HG02798 (cell line): ENCODE results near the gene CPEB2.

Source experiments
- ATAC-seq: cut with Tn5 transposase; IDR thresholded peaks from one replicate; pipeline ENCODE4 v1.9.1; 2021; ENCODE audit warnings: mild to moderate bottlenecking; ENCODE audit not compliant: unreplicated experiment, poor library complexity

Gene CPEB2

GRCh38 chr4:15007201-15007600, 4.9 kb downstream of the CPEB2 start:
- ATAC-seq, result no peak

DNA sequence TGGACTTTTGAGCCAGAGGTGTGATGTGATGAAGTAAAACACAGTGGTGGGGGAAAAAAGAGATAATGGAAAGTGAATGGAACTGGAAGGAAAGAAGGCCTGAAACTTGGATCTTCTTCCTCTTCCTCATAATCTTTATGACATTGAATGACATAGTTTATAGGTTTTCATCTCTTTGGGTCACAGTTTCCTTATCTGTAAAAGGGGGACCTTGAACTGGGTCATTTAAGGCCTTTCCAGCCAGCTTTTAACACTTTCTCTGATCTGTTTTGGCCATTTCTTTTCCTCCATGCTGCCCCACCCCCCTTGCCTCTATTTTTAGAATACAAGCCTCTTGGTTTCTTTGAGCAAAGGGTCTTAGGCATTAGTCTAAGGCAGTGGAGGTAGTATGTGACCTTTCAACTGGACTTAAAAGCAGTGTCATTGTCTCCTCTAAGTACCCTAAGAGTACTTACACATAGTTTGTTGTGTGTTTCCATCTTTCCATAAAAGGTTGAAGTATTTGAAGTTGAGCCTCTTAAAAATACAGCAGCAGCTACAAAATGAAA, 7.8 kb downstream of the CPEB2 start:
- no peak for ATAC-seq

GRCh38 chr4:15011166-15011565, 8.9 kb downstream of the CPEB2 start:
- ATAC-seq, result no peak

- no peak for ATAC-seq
Observed at GRCh38 chr4:15012017-15012788, 9.9 kb downstream of the CPEB2 start.

DNA sequence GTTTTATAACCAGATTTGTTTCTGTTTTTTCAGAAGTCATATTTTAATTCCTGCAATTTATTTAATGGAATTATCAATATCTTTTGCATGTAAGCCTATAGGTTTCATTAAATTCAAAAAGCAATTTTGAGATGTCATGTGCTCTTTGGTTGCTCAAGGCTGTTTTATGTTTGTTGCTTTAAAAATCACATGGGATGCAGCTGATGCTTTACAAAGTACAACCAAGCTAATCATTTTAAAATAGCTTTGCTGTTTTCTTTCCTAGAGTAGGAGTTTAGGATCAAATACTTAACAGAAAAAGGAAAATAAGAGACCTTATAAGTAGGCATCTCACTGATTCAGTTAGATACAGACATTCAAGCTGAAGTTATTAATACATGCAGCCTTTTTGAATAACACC, 11.3 kb downstream of the CPEB2 start:
- no peak for ATAC-seq

GRCh38 chr4:15015170-15015569, 12.9 kb downstream of the CPEB2 start:
- ATAC-seq, result no peak

DNA sequence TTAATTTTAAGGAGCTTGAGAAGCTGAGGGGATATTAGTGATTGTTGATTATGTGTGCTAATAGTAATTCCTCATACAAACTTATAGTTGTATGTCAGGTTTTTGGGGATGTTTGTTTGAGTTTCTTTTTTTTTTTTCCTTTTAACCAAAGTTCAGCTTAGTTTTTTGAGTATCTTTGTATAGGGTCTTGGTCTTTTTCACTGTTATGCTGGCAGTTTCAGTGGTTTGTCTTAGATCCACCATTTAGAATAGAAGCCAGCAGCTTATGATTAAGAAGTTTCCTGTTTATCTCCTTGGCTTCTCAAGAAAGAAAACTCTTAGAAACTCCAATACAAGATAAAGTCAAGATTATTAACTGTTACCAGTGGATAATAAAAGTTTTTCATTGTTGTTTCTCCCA, 16.1 kb downstream of the CPEB2 start:
- ATAC-seq, result no peak

- ATAC-seq, result peak; percentile 71
Observed at GRCh38 chr4:15020502-15021286, 18.4 kb downstream of the CPEB2 start.

GRCh38 chr4:15021311-15021710, 19.0 kb downstream of the CPEB2 start:
- no peak for ATAC-seq

DNA sequence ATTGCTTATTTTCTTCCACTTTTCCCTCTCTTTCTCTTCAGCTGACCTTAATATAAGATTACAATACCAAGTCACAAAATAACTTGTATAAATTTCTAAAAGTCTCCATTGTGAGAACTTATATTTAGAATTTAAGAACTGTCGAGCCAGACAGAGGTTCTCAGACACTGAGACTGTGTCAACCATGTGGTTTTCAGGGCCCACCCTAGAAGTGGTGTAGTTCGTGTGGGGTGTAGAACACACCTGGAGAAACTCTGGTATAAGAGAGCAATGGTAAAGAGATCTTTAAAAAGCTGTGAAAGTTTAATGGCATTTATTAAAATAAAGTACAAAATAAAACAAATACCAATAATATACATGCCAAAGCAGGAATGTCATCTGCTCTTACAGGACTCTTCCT, 19.7 kb downstream of the CPEB2 start:
- ATAC-seq, result no peak

DNA sequence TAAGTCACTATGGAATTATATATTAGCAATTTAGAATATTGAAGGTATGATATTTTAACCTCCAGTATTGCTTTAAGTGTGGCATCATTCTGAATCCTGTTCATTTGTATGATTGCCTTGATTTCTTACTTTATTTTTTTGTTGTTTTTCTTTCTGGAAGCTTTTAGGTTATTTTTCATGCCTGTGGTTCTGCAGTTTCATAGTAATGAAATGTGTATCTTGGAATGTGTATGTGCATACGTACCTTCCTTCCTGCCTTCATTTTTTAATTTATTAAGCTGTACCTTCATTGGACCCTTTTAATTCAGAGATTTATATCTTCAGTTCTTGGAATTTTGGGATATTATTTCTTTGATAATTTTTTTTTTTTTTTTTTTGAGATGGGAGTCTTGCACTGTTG, 22.1 kb downstream of the CPEB2 start:
- no peak for ATAC-seq

- no peak for ATAC-seq
Observed at GRCh38 chr4:15025693-15026092, 23.4 kb downstream of the CPEB2 start.

GRCh38 chr4:15027921-15028435, 25.7 kb downstream of the CPEB2 start:
- no peak for ATAC-seq

- no peak for ATAC-seq
Observed at GRCh38 chr4:15031197-15031596, 28.9 kb downstream of the CPEB2 start.

- ATAC-seq, result no peak
Observed at GRCh38 chr4:15031993-15032675, 29.9 kb downstream of the CPEB2 start.

GRCh38 chr4:15034071-15034764, 31.9 kb downstream of the CPEB2 start:
- no peak for ATAC-seq

DNA sequence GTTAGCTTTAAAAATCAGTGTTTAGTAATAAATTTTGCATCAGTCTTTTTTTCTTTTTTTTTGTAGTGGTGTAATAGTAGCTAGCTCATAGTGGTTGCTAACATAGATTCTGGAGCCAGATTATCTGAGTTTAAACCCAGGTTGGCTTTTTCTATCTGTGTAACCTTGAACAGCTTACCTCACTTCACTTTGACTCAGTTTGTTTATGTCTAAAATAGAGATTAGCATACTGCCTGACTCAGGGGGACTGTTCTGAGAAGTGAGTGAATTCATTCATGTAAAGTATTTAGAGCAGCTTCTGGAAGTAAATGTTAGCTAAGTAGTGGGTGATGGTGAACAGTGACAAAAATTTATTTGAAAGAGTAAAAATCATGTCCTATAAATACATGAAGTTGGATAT, 32.9 kb downstream of the CPEB2 start:
- ATAC-seq, result no peak

GRCh38 chr4:15037923-15038541, 35.8 kb downstream of the CPEB2 start:
- ATAC-seq, result no peak

DNA sequence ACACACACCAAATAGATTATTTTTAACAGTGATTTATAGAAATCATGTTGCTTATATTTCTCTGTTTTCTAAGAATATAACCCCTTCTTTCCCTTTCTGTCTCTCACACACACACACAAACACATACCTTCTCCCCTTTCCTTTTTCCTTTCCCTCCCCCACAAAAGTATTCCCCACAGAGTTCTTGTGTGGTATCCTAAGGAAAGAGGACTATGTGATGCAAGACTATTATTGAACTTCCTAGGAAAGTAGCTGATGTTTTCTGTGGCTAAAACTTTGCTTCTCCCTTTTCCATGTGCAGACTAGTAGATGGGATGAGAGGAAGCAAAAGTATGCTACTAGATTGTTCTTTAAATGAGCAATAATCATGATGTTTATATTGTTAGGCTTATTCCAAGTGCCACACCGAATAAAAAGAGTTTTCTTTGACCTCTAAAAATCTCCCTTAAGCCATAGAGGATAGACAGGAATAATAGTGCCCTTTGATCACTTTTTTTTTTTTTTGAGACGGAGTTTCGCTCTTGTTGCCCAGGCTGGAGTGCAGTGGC, 38.7 kb downstream of the CPEB2 start:
- no peak for ATAC-seq
